Stimulated activated CD8-positive, alpha-beta memory T cell treated with anti-CD3 and anti-CD28 coated beads, Interleukin-15, amount 100 ng/mL, for 48 hours (primary cell): ENCODE measurements around the gene GYS1.

Experiments
- DNase-seq, 2 donors: peaks; one replicate each; pipeline ENCODE4 v3.0.0-alpha.2; 2020; ENCODE audit warnings: low read depth in 2 of 2

The GYS1 gene

DNA sequence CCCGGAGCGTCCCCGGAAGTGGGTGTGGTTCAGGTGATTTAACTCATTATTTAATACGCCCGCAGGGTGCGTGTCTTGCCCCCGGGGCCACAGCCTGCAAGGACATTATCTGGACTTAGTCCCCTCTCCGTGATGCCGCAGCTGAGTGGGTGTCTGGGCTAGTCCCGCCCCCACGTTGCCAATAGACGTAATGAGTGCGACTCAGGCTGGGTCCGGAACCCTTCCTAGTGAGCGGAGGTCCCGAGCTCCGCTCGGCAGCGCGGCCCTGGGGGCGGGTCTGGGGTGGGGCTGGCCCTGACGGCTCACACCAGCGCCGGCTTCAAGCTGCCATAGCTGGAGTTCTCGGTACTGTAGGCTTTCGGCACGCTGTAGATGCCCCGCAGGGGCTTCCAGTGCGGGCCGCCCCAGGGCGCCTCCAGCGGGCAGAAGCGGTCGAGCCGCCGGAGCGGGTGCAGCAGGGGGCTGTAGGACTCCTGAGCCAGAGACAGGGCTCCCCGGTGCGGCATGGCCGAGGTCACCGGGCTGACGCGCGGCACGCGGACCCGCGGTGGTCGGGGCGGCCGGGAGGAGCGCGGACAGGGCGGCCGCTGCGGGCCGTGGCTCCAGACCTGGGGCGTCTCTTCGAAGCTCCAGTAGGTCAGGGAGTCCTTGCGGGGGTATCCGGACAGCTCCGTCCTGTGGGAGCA is 24.7 kb upstream of the GYS1 start:
- DNase-seq: peak; percentile 46 to 55

GRCh38 chr19:49017041-49017665 is 24.0 kb upstream of the GYS1 start, which contains the start of gene LHB:
Gene LHB (minus strand): TSS chr19:49017091. CDS start chr19:49017081, 10 bp downstream.
- DNase-seq: no peak

DNA sequence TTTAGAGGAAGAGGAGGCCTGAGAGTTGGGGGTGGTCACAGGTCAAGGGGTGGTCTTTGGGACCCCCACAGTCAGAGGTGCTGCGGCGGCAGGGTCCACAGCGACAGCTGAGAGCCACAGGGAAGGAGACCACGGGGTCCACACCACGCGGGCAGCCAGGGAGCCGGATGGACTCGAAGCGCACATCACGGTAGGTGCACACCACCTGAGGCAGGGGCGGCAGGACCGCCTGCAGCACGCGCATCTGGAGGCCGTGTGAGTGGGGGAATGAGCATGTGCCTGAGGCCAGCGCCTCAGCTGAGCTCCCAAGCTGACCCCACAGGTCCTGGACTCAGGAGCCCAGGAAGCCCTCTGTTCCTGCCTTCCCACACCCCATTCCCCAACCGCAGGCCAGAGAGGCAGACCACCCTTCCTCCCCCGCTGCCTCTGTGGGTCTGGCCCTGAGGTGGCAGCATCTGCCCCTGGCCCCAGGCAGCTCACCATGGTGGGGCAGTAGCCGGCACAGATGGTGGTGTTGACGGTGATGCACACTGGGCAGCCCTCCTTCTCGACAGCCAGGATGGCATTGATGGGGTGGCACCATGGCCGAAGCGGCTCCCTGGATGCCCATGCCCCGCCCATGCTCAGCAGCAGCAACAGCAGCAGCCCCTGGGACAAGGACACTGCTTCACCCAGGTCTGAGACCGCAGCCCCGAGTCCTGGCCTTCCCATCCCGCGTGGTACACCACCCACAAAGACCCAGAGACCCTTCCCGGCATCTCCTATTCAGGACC is 23.1 kb upstream of the GYS1 start:
- no peak for DNase-seq

GRCh38 chr19:49014870-49015255 is 21.8 kb upstream of the GYS1 start:
- no peak for DNase-seq

DNA sequence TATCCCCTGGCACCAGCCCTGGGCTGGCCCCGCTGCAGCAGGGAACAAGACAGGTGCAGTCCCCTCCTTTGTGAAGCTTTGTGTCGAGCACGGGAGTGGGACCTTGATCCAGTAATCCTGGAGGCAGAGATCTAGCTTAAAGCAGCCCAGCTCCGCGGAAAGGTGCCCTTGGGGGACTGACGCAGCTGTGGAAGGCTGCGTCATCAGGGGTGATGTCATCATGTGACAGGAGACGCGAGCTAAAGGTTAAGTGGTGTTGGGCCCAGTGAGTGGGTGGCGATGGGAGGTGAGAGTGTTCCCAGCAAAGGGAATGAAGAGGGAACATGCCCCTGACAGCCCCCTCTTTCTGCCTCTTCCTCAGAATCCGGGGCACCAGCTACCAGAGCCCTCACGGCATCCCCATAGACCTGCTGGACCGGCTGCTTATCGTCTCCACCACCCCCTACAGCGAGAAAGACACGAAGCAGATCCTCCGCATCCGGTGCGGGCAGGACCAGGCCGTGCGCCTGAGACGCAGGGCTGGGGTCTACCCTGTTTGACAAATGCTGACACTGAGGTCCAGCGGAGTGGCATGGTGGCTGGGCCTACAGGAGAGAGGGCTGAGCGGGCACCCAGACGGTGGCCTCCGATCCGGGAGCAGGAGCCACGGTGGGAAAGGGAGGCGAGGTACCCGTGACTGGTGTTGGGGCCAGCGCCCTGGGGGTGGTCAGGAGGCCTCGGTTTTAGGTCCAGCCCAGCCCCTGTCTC is 21.2 kb upstream of the GYS1 start:
- no peak for DNase-seq

DNA sequence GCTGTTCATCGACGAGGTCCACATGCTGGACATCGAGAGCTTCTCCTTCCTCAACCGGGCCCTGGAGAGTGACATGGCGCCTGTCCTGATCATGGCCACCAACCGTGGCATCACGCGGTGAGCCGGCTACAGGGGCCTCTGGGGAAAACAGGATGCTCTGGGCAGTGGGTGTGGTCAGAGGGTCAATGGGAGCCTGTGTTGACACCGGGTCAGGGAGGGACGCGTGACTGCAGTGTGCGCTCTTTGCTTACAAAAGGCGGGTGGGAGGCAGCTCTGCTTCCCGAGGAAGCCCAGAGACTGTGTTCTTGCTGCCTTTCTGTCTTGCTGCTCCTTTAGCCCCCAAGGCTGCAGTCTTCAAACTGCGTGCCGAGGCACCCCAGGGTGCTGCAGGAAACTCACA is 18.1 kb upstream of the GYS1 start:
- DNase-seq: no peak

- DNase-seq: no peak
Observed at GRCh38 chr19:49010453-49010852, 17.3 kb upstream of the GYS1 start.

DNA sequence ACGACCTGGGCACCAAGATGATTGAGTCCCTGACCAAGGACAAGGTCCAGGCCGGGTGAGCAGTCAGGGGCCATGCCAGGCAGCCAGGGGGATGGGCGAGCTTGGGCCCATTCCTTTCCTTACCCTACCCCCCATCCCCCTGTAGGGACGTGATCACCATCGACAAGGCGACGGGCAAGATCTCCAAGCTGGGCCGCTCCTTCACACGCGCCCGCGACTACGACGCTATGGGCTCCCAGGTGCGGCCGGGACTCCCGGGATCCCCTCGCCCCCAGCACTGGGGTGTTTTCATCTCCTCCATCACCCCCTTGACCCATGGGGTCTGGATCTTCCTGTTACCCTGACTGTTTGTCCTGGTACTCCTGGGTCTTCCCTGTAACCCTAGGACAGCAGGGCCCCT is 16.7 kb upstream of the GYS1 start:
- DNase-seq: no peak

- no peak for DNase-seq
Observed at GRCh38 chr19:49006905-49007304, 13.8 kb upstream of the GYS1 start.

- no peak for DNase-seq
Observed at GRCh38 chr19:49004964-49005614, 12.0 kb upstream of the GYS1 start.

GRCh38 chr19:49004133-49004532 is 11.0 kb upstream of the GYS1 start:
- no peak for DNase-seq

DNA sequence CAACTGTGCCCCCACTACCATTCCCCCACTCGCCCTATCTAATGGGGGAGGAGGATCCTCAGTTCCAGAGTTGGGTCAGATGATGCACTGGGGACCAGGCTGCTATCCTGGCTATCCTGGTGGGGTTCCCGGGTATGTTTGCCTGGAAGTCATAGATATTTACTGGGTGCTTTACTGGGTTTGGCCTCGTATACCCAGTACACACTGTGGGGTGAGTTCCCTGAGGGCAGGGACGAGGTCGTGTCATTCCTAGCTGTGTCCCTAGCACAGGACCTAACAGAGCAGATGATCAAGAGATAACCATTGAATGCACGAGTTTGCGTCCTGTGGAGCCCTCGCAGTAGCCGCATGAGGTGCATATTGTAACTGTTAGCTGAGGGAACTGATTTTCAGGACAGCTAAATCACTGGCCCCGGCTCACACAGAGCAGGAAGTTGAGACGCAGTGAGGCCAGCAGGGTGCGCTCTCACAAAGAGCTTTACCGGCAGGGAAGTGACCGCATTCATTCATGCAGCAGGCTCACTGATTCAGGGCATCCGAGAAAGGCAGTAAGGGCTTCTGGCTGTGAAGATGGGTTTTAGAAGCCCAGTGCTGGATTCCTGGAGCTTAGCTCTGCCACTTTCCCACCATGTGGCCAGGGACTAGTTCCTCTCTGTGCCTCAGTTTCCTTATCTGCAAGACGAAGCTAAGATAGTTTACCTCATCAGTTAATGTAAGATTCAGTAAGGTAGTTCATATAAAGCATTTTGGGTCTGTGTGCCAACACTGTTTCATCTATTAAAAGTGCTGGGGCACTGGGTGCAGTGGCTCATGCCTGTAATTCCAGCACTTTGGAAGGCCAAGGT is 6.6 kb upstream of the GYS1 start:
- peak; percentile 44 to 49 for DNase-seq

- no peak for DNase-seq
Observed at GRCh38 chr19:48997972-48998371, 4.9 kb upstream of the GYS1 start.

DNA sequence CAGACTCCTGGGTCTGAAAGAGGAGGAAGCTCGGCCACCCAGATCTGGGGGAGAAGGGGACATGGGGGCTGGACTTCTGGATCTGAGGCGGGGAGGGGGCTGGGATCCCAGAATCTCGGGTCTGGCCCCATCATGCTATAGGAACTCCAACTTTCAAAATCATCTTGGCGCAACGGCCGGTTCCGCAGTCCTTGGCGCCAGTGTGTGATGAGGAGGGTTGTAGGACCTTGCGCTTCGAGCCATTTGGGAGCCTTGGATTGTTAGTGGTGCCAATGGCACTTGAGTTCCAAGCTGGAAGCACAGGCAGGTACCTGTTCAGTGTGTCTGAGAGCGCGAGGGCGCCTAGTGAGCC is 902 bp upstream of the GYS1 start:
- no peak for DNase-seq

- DNase-seq: no peak
Observed at GRCh38 chr19:48992581-48993174, 431 bp downstream of the GYS1 start.

- DNase-seq: no peak
Observed at GRCh38 chr19:48991873-48992580, 1.1 kb downstream of the GYS1 start.

- no peak for DNase-seq
Observed at GRCh38 chr19:48991011-48991609, 2.0 kb downstream of the GYS1 start.

DNA sequence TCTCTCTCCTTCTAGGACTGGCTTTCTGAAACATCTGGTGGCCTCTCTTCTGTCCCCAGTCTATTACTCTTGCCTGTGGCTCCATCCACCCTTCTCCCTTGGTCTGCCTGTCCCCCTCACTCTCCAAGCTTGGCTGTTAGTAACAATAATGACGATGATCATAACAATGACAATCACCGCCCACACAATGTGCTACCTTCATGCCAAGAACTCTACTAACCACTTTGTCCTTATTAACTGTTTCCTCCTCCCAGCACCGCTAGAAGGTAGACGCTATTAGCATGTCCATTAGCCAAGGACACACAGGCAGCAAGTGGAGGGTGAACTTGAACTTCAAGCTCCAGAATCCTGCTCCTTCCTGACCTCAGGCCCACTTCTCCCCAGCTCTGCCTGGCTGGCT is 2.7 kb downstream of the GYS1 start:
- no peak for DNase-seq

DNA sequence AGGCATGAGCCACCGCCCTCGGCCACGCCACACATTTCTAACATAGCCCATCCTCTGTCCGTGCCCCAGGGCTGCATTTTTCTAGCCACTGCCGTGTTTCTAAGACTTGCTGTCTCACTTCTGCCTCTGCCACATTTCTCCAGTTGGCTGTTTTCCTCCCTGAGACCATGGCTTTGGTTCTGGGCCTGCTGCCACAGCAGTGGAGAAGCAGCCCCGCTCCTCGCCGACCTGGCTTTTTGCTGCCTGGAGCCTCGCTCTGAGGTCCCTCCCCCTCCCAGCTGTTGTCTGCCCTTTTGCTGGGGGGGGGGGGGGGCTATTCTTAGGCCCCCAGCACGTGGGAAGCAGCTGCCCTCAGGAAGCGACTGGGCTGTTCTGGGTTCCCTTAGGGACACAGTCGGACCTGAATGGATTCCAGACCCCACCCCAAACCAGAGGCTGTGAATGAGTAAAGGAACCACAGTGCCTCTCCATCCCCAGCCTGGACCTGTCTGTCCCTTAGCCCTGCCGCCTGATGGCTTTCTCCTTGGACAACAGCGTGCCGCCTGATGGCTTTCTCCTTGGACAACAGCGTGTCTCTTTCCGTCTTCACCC is 3.3 kb downstream of the GYS1 start:
- DNase-seq: no peak
